Measurements from ENCODE around the gene ARHGDIB. TPM values are rescaled to one million over a fixed set of nuclear protein-coding genes. Genes with fewer than 3 reads are reported as not detected.

Gene ARHGDIB
- polyA plus RNA-seq, 1 experiment: 31.7 TPM

GRCh38 chr12:14935031-14935430 lies 26.4 kb downstream of the ARHGDIB start:
- TF ChIP-seq CTCF (IDR thresholded peaks at IDR 0.05; ENCODE audit: insufficient read depth, low read depth, low read length): no peak
- Histone ChIP-seq H3K4me3 (ENCODE audit: low read depth, low read length) (no peak overlapping the region), H3K27me3 (ENCODE audit: control insufficient read depth, insufficient read depth, low read length) (no peaks in the 10 kb centered on the region), H3K36me3 (ENCODE audit: control insufficient read depth, insufficient read depth, low read length) (no peaks in the 10 kb centered on the region)
- ChIA-PET POLR2A (no interaction called here), CTCF (interaction anchor here (0.5 to 1.8 kb wide), 2 partner anchors 11 to 617 kb away, joined by 4 to 7 read pairs; no protein-coding TSS in a partner anchor)
- DNase-seq (ENCODE audit: low read depth): no peak

GRCh38 chr12:14934511-14934910 lies 26.9 kb downstream of the ARHGDIB start:
- DNase-seq (ENCODE audit: low read depth): no peak
- no peaks in the 10 kb centered on the region for H3K27me3 ChIP-seq (ENCODE audit: control insufficient read depth, insufficient read depth, low read length)
- no peak overlapping the region for H3K4me3 ChIP-seq (ENCODE audit: low read depth, low read length)
- no peaks in the 10 kb centered on the region for H3K36me3 ChIP-seq (ENCODE audit: control insufficient read depth, insufficient read depth, low read length)
- TF ChIP-seq CTCF (IDR thresholded peaks at IDR 0.05; ENCODE audit: insufficient read depth, low read depth, low read length): no peak
- CTCF ChIA-PET: interaction anchor here (0.5 to 1.8 kb wide), 2 partner anchors 11 to 617 kb away, joined by 4 to 7 read pairs; no protein-coding TSS in a partner anchor
- POLR2A ChIA-PET: no interaction called here

GRCh38 chr12:14931791-14932560 lies 29.4 kb downstream of the ARHGDIB start:
- no peak for TF ChIP-seq CTCF (IDR thresholded peaks at IDR 0.05; ENCODE audit: insufficient read depth, low read depth, low read length)
- no peak for DNase-seq (ENCODE audit: low read depth)
- H3K4me3 ChIP-seq (ENCODE audit: low read depth, low read length): no peak overlapping the region
- ChIA-PET POLR2A (interaction anchor here (0.6 kb wide), 1 partner anchor 158 kb away, joined by 12 read pairs; a partner anchor contains a TSS), CTCF (interaction anchor here (0.8 to 1.5 kb wide), 6 partner anchors 11 to 290 kb away, joined by 3 to 6 read pairs (median 3); partner anchors contain the start of gene RERG)
- no peaks in the 10 kb centered on the region for H3K36me3 ChIP-seq (ENCODE audit: control insufficient read depth, insufficient read depth, low read length)
- H3K27me3 ChIP-seq (ENCODE audit: control insufficient read depth, insufficient read depth, low read length): no peaks in the 10 kb centered on the region

- no peak for TF ChIP-seq CTCF (IDR thresholded peaks at IDR 0.05; ENCODE audit: insufficient read depth, low read depth, low read length)
- CTCF ChIA-PET: interaction anchor here (0.8 to 1.5 kb wide), 5 partner anchors 14 to 290 kb away, joined by 3 to 6 read pairs (median 3); partner anchors contain the start of gene RERG
- peak; percentile 41 for DNase-seq (ENCODE audit: low read depth)
- Histone ChIP-seq H3K36me3 (ENCODE audit: control insufficient read depth, insufficient read depth, low read length) (no peaks in the 10 kb centered on the region), H3K4me3 (ENCODE audit: low read depth, low read length) (no peak overlapping the region), H3K27me3 (ENCODE audit: control insufficient read depth, insufficient read depth, low read length) (no peaks in the 10 kb centered on the region)
- POLR2A ChIA-PET: interaction anchor here (0.6 kb wide), 1 partner anchor 157 kb away, joined by 12 read pairs; a partner anchor contains a TSS
These were observed 30.0 kb downstream of the ARHGDIB start for GRCh38 chr12:14931359-14931758.

DNA sequence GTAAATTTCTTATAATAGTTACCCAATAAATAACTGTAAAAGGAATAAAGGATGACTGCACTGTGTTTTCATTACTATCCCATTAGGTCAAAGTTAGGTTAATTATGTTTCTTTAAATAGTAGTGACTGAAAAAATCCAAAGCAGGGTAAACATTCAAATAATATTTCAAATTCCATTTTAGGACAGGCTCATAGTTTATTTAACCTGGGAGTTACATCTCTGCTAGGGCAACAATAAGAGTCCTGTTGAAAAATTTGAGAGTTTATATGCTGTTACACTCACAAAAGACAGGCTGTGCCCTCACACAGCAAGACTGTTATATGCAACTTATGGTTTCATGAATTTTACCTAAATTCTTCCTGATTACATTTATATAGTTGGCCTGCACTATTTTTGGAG lies 31.1 kb downstream of the ARHGDIB start:
- ChIA-PET POLR2A (no interaction called here), CTCF (interaction anchor here (1.2 to 1.5 kb wide), 2 partner anchors 65 to 291 kb away, joined by 3 to 6 read pairs; partner anchors contain the start of gene RERG)
- Histone ChIP-seq H3K4me3 (ENCODE audit: low read depth, low read length) (no peak overlapping the region), H3K36me3 (ENCODE audit: control insufficient read depth, insufficient read depth, low read length) (no peaks in the 10 kb centered on the region), H3K27me3 (ENCODE audit: control insufficient read depth, insufficient read depth, low read length) (no peaks in the 10 kb centered on the region)
- peak; percentile 42 for TF ChIP-seq CTCF (IDR thresholded peaks at IDR 0.05; ENCODE audit: insufficient read depth, low read depth, low read length)
- peak; percentile 54 for DNase-seq (ENCODE audit: low read depth)

Data from BJ (cell line).